Peyer's patch (tissue), 4 donors: Measurements from ENCODE around the gene MRPL19. TPM values are rescaled to one million over a fixed set of nuclear protein-coding genes. Genes with fewer than 3 reads are reported as not detected.

Experiments used
- DNase-seq, 3 donors: peaks; one replicate each; pipeline ENCODE4 v3.0.0-alpha.2; 2017 to 2019
- H3K27ac ChIP-seq, 4 donors: fragments of 200-600 bp; sonication (generic); one replicate each; pipeline ENCODE4 v1.5.1; 2016 to 2019
- H3K27me3 ChIP-seq, 2 donors: fragments of 200-600 bp; sonication (generic); one replicate each; pipeline ENCODE4 v1.5.1; 2019
- H3K36me3 ChIP-seq, 3 donors: fragments of 200-600 bp; sonication (generic); one replicate each; pipeline ENCODE4 v1.5.1; 2016 to 2019
- H3K4me1 ChIP-seq, 4 donors: fragments of 200-600 bp; sonication (generic); one replicate each; pipeline ENCODE4 v1.5.1; 2016 to 2019
- H3K4me3 ChIP-seq, 4 donors: fragments of 200-600 bp; sonication (generic); 1 replicate in 3 of 4; 2 replicates in 1 of 4; pipeline ENCODE4 v1.5.1; 2016 to 2019; ENCODE audit warnings: mild to moderate bottlenecking in 1 of 4
- H3K9me3 ChIP-seq, 4 donors: fragments of 200-600 bp; sonication (generic); one replicate each; pipeline ENCODE4 v1.5.1; 2016 to 2019; ENCODE audit warnings: mild to moderate bottlenecking in 1 of 4
- CTCF ChIP-seq, 6 experiments: fragments of 450-650 bp in 4 of 6; fragments of 200-600 bp in 2 of 6; sonication (generic) in 1 of 6; IDR thresholded peaks; one replicate each; pipeline ENCODE4 v1.5.1; 2017 to 2019; ENCODE audit warnings: antibody characterized with exemption in 6 of 6, mild to moderate bottlenecking in 3 of 6, moderate library complexity in 1 of 6
- POLR2A ChIP-seq, 2 donors: fragments of 450-650 bp; IDR thresholded peaks; one replicate each; pipeline ENCODE4 v1.5.1; 2017; ENCODE audit warnings: antibody characterized with exemption in 2 of 2, mild to moderate bottlenecking in 2 of 2, moderate library complexity in 2 of 2
- total RNA-seq, 4 donors: library from RNA; depleted of rRNA; stranded (reverse); fragments of >200 nt; gene quantifications; one replicate each; pipeline ENCODE4 v1.1.0, GENCODE V29; 2016

The MRPL19 gene
- total RNA-seq, 4 donors from 2014 or later: 20.6 to 61.1 (median 26.8) TPM

- no peak for DNase-seq
- Histone ChIP-seq H3K4me3 (no peak overlapping the region), H3K4me1 (peaks cover 0 to 8% (median 3%) of the 10 kb centered on the region in 4 donors), H3K9me3 (no peaks in the 10 kb centered on the region), H3K36me3 (no peaks in the 10 kb centered on the region), H3K27ac (no peak overlapping the region), H3K27me3 (no peaks in the 10 kb centered on the region)
- TF ChIP-seq POLR2A (IDR thresholded peaks at IDR 0.05): no peak
- TF ChIP-seq CTCF (IDR thresholded peaks at IDR 0.05): no peak
Measured at GRCh38 chr2:75610671-75611070, 35.9 kb upstream of the MRPL19 start.

- no peak overlapping the region for H3K4me3 ChIP-seq
- H3K36me3 ChIP-seq: no peaks in the 10 kb centered on the region
- peaks cover 0 to 8% (median 2%) of the 10 kb centered on the region in 4 donors for H3K4me1 ChIP-seq
- no peaks in the 10 kb centered on the region for H3K27me3 ChIP-seq
- DNase-seq: no peak
- no peak overlapping the region for H3K27ac ChIP-seq
- H3K9me3 ChIP-seq: no peaks in the 10 kb centered on the region
- TF ChIP-seq CTCF (IDR thresholded peaks at IDR 0.05): no peak
Measured at GRCh38 chr2:75612108-75612861, 34.3 kb upstream of the MRPL19 start.

DNA sequence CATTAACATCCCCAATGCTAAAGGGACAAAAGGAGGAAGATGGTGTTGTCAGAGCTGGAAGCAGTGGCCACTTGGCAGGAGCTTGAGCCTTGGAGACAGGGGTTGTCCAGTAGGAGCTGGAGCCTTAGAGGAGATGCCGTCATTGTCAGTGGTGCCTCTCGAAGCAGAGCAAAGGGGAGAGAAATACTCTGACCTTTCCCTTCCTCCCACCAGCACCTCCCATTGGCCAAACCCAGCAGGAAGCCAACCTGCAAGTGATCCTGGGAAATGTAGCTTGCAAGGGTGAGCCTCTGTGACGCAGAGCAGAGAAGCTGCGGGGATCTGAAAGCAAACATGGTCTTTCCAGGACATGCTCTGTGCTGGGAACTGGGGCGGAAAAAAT is 33.7 kb upstream of the MRPL19 start:
- no peaks in the 10 kb centered on the region for H3K9me3 ChIP-seq
- H3K27ac ChIP-seq: no peak overlapping the region
- H3K27me3 ChIP-seq: no peaks in the 10 kb centered on the region
- H3K4me1 ChIP-seq: peaks cover 0 to 8% (median 2%) of the 10 kb centered on the region in 4 donors
- no peaks in the 10 kb centered on the region for H3K36me3 ChIP-seq
- TF ChIP-seq POLR2A (IDR thresholded peaks at IDR 0.05): no peak
- no peak for TF ChIP-seq CTCF (IDR thresholded peaks at IDR 0.05)
- DNase-seq: no peak
- H3K4me3 ChIP-seq: no peak overlapping the region

DNA sequence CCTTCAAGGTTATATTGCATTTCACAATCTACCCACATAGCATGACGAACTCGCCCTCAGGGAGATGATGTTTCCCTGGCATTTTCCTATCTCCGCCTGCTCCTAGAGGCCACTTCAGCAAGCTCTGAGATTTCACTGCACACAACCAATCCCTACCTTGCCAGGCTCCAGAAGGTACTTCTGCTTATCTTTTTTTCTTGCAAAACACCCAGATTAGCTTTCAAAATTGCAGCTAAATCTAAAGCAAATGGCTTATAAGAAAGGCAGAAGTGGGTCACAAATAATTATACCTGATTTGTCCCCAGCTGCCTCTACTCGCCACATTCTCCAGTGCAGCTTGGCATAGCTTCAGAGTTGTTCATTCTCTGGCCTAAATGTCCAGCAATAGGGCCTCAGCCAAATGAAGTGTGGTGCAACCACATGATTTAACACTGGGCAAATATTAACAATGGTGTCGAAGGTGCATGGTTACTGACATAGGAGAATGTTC is 32.4 kb upstream of the MRPL19 start:
- no peak for TF ChIP-seq POLR2A (IDR thresholded peaks at IDR 0.05)
- no peak for TF ChIP-seq CTCF (IDR thresholded peaks at IDR 0.05)
- H3K4me1 ChIP-seq: no peaks in the 10 kb centered on the region
- no peaks in the 10 kb centered on the region for H3K36me3 ChIP-seq
- no peak for DNase-seq
- no peaks in the 10 kb centered on the region for H3K27me3 ChIP-seq
- no peaks in the 10 kb centered on the region for H3K9me3 ChIP-seq
- H3K27ac ChIP-seq: no peak overlapping the region
- no peak overlapping the region for H3K4me3 ChIP-seq

DNA sequence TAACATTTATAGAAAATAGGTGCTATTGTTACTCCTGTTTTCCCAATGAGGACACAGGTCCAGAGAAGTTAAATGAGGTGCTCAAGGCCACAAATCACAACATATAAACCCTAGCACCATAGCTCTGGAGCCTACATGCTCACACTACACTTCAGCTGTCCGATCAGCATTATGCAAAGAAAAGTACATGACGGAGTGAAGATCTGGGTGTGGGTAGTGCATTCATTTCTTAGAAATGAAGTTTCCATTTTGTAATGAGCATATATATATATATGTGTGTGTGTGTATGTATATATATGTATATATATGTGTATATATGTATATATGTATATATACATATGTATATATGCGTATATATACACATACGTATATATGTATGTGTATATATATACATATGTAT is 30.2 kb upstream of the MRPL19 start:
- H3K9me3 ChIP-seq: no peaks in the 10 kb centered on the region
- TF ChIP-seq CTCF (IDR thresholded peaks at IDR 0.05) (no peak), POLR2A (IDR thresholded peaks at IDR 0.05) (no peak)
- DNase-seq: no peak
- H3K4me3 ChIP-seq: no peak overlapping the region
- H3K27me3 ChIP-seq: no peaks in the 10 kb centered on the region
- no peak overlapping the region for H3K27ac ChIP-seq
- no peaks in the 10 kb centered on the region for H3K4me1 ChIP-seq
- H3K36me3 ChIP-seq: no peaks in the 10 kb centered on the region
